ENCODE data around the gene CHD8.
A peak's percentile ranks its signal among the peaks of the same experiment; 100 is the strongest.

Gene CHD8

DNA sequence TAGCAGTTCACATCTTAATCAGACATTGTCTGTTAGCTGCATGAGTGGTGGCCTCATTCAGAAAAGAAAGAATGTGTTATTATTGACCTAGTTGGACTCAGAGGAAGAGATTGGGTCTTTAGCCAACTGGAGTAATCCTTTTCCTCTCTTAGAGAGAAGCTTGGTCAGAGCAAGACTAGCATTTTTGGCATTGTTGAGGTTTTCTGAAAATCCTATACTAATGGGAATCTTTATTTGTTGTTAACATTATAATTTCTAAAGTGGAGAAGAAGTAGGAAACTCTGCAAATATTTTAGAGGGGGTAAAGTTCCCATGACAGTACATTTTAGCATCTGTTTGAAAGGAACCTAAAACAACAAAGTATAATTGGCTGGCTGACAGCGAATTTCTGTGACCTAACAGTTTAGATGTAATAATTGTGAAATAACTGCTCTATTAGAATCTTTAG lies 30.7 kb upstream of the CHD8 start:
- no peaks in the 10 kb centered on the region for H3K9me3 ChIP-seq (ENCODE audit: severe bottlenecking)
- no peak overlapping the region for H3K4me3 ChIP-seq (ENCODE audit: severe bottlenecking)
- no peak overlapping the region for H3K27ac ChIP-seq (ENCODE audit: poor library complexity, severe bottlenecking)
- DNase-seq (ENCODE audit: low spot score) (no peak), ATAC-seq (ENCODE audit: low read depth) (no peak)
- H3K27me3 ChIP-seq (ENCODE audit: insufficient read depth, poor library complexity, severe bottlenecking) = no peaks in the 10 kb centered on the region
- TF ChIP-seq, protein P1, sequence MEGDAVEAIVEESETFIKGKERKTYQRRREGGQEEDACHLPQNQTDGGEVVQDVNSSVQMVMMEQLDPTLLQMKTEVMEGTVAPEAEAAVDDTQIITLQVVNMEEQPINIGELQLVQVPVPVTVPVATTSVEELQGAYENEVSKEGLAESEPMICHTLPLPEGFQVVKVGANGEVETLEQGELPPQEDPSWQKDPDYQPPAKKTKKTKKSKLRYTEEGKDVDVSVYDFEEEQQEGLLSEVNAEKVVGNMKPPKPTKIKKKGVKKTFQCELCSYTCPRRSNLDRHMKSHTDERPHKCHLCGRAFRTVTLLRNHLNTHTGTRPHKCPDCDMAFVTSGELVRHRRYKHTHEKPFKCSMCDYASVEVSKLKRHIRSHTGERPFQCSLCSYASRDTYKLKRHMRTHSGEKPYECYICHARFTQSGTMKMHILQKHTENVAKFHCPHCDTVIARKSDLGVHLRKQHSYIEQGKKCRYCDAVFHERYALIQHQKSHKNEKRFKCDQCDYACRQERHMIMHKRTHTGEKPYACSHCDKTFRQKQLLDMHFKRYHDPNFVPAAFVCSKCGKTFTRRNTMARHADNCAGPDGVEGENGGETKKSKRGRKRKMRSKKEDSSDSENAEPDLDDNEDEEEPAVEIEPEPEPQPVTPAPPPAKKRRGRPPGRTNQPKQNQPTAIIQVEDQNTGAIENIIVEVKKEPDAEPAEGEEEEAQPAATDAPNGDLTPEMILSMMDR (IDR thresholded peaks at IDR 0.05; ENCODE audit: poor library complexity, severe bottlenecking) = no peak
- no peaks in the 10 kb centered on the region for H3K4me1 ChIP-seq (ENCODE audit: insufficient read depth, poor library complexity, severe bottlenecking)
- H3K36me3 ChIP-seq (ENCODE audit: low read depth) = peaks cover 67% of the 10 kb centered on the region

DNA sequence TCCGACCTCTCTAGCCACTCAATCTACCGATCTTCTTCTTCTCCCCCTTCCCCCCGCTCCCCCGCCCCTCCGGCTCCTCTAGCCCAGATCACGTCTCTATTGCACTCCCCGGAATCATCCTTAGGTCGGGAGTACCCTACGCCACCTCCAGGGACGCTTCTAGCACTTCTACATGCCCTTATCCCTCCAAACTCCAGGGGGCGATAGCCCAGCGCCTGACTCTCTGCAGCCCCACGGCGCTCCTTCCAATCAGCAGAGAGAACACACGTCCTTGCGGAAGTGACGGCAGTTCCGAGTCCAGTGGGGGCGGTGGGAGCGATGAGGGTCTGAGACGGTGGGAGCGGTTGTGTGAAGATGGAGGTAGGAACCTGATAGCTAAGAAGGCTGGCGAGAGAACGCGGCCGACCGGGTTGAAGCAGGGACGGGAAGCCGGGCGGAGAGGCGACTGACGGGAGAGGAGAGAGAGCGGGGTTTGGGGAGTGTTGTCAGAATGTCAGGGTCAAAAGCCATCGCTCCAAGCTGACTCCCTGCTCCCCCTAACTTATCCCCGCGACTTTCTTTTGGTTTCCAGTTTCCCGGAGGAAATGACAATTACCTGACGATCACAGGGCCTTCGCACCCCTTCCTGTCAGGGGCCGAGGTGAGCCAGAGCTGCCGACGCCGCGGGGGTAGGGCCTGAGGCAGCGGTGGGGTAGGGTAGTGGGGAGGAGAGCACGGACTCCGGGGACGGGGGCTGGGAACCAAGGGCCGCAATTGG lies 21.2 kb upstream of the CHD8 start, which contains the start of the genes RAB2B and TOX4:
Gene RAB2B (minus strand): TSS at position 35 of the 757 bp plus-strand sequence. CDS start 87 bp downstream, outside the sequence.
Gene TOX4 (plus strand): TSS at position 271 of the 757 bp plus-strand sequence. CDS start 84 bp downstream, at position 355.
- ATAC-seq (ENCODE audit: low read depth) (peak; percentile 95), DNase-seq (ENCODE audit: low spot score) (peak; percentile 98)
- Histone ChIP-seq H3K4me1 (ENCODE audit: insufficient read depth, poor library complexity, severe bottlenecking) (peaks cover 5% of the 10 kb centered on the region), H3K36me3 (ENCODE audit: low read depth) (peaks cover 63% of the 10 kb centered on the region), H3K27ac (ENCODE audit: poor library complexity, severe bottlenecking) (peak within 1 kb of the TSS; percentile 60), H3K27me3 (ENCODE audit: insufficient read depth, poor library complexity, severe bottlenecking) (no peaks in the 10 kb centered on the region), H3K4me3 (ENCODE audit: severe bottlenecking) (peak within 1 kb of the TSS; percentile 84), H3K9me3 (ENCODE audit: severe bottlenecking) (no peaks in the 10 kb centered on the region)
- TF ChIP-seq, protein P1 (IDR thresholded peaks at IDR 0.05; ENCODE audit: poor library complexity, severe bottlenecking) = peak; percentile 99

DNA sequence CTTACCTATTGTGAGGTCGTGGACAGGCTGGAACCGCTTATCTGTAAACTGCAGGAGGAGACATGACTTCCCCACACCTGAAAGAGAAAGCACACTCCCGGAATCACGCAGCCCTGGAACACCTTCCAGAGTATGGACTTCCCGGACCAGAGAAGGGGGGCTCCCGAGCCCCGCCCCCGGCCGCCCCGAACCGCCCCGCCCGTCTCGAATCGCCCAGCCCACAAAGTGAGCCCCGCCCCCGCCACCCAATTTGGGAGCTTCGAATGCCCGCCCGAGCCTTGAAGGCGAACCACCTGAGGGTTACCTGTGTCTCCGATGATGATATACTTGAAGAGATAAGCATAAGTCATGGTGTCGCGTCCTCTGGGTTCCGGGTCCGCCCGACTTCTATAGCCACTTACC lies 20.6 kb upstream of the CHD8 start:
- no peaks in the 10 kb centered on the region for H3K9me3 ChIP-seq (ENCODE audit: severe bottlenecking)
- H3K36me3 ChIP-seq (ENCODE audit: low read depth) = peaks cover 60% of the 10 kb centered on the region
- no peaks in the 10 kb centered on the region for H3K27me3 ChIP-seq (ENCODE audit: insufficient read depth, poor library complexity, severe bottlenecking)
- ATAC-seq (ENCODE audit: low read depth) (peak; percentile 78), DNase-seq (ENCODE audit: low spot score) (peak; percentile 92)
- peak overlapping the region; percentile 84 for H3K4me3 ChIP-seq (ENCODE audit: severe bottlenecking)
- H3K27ac ChIP-seq (ENCODE audit: poor library complexity, severe bottlenecking) = peak overlapping the region; percentile 60
- TF ChIP-seq, protein P1 (IDR thresholded peaks at IDR 0.05; ENCODE audit: poor library complexity, severe bottlenecking) = no peak
- H3K4me1 ChIP-seq (ENCODE audit: insufficient read depth, poor library complexity, severe bottlenecking) = peaks cover 5% of the 10 kb centered on the region

DNA sequence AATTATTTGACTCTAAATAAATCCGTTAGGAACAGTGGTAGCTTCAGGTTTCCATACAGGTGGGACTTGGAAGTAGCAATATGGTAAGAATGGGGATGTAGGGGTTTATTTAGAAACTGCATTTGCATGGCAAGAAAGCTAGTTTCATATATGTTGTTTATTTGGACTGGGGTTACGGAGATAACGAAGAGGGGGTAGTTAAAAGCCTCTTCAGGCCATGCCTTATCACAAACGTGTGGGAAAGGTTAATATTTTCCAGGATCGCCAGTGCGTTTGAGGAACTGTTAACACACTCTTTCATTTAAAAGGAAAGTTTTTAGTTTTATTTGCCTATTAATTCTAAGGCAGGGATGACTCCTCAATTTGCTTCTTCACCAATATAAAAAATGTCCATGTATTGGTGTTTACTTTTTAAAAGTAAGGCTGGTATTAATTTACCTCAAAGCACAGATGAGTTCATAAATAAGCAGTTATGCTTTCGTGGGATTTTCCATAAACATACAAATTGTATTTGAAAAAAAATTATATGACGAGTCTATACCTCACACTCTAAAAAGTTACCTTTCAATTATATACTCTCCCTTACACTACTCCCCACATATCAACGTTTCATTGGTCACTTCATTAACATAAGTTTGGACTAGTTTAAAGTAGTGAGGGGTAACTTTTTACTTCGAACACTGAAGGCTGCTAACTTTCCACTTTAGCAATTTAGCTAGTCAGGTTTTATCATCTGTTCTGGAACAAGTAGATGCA lies 20.0 kb upstream of the CHD8 start:
- Histone ChIP-seq H3K27me3 (ENCODE audit: insufficient read depth, poor library complexity, severe bottlenecking) (no peaks in the 10 kb centered on the region), H3K9me3 (ENCODE audit: severe bottlenecking) (no peaks in the 10 kb centered on the region), H3K36me3 (ENCODE audit: low read depth) (peaks cover 54% of the 10 kb centered on the region), H3K4me3 (ENCODE audit: severe bottlenecking) (peak overlapping the region; percentile 84), H3K27ac (ENCODE audit: poor library complexity, severe bottlenecking) (peak overlapping the region; percentile 60), H3K4me1 (ENCODE audit: insufficient read depth, poor library complexity, severe bottlenecking) (peaks cover 5% of the 10 kb centered on the region)
- TF ChIP-seq, protein P1 (IDR thresholded peaks at IDR 0.05; ENCODE audit: poor library complexity, severe bottlenecking) = no peak
- peak; percentile 47 for ATAC-seq (ENCODE audit: low read depth)
- no peak for DNase-seq (ENCODE audit: low spot score)
